ENCODE data around the gene PACSIN3.
"Not testable (repeated sequence)": the region's sequence is repeated elsewhere in the genome, so short reads cannot be mapped to it uniquely, and the experiment has no call there.

The PACSIN3 gene

GRCh38 chr11:47186076-47186699 lies at the start of gene PACSIN3:
TSS of gene PACSIN3 (minus strand) at chr11:47186434. CDS start at chr11:47182727, 3,707 bp downstream.
- peak; percentile 38 for DNase-seq

- no peak for DNase-seq
These were observed 48.9 kb upstream of the PACSIN3 start for GRCh38 chr11:47235163-47235562.

- DNase-seq, result peak; percentile 53
These were observed 48.5 kb upstream of the PACSIN3 start for GRCh38 chr11:47234669-47235100.

GRCh38 chr11:47233989-47234668 lies 47.9 kb upstream of the PACSIN3 start:
- DNase-seq, result peak; percentile 60

GRCh38 chr11:47233051-47233450 lies 46.8 kb upstream of the PACSIN3 start:
- DNase-seq, result no peak

GRCh38 chr11:47229161-47229560 lies 42.9 kb upstream of the PACSIN3 start:
- DNase-seq, result no peak

GRCh38 chr11:47225552-47226400 lies 39.5 kb upstream of the PACSIN3 start:
- DNase-seq, result no peak

GRCh38 chr11:47222696-47223095 lies 36.5 kb upstream of the PACSIN3 start:
- no peak for DNase-seq

- DNase-seq, result peak; percentile 61
These were observed 34.2 kb upstream of the PACSIN3 start for GRCh38 chr11:47220401-47220821.

GRCh38 chr11:47216121-47216798 lies 30.0 kb upstream of the PACSIN3 start:
- peak; percentile 88 for DNase-seq

- no peak for DNase-seq
These were observed 29.2 kb upstream of the PACSIN3 start for GRCh38 chr11:47215366-47215910.

- DNase-seq, result peak; percentile 72
These were observed 27.8 kb upstream of the PACSIN3 start for GRCh38 chr11:47213950-47214565.

GRCh38 chr11:47212938-47213337 lies 26.7 kb upstream of the PACSIN3 start:
- DNase-seq, result no peak

- DNase-seq, result no peak
These were observed 22.4 kb upstream of the PACSIN3 start for GRCh38 chr11:47208628-47209027.

GRCh38 chr11:47208008-47208552 lies 21.8 kb upstream of the PACSIN3 start:
- DNase-seq, result not testable (repeated sequence)

GRCh38 chr11:47207459-47207858 lies 21.2 kb upstream of the PACSIN3 start:
- no peak for DNase-seq

- DNase-seq, result not testable (repeated sequence)
These were observed 20.3 kb upstream of the PACSIN3 start for GRCh38 chr11:47206577-47206976.

GRCh38 chr11:47204637-47204989 lies 18.4 kb upstream of the PACSIN3 start:
- peak; percentile 87 for DNase-seq

GRCh38 chr11:47202576-47202975 lies 16.3 kb upstream of the PACSIN3 start:
- DNase-seq, result no peak

- no peak for DNase-seq
These were observed 14.8 kb upstream of the PACSIN3 start for GRCh38 chr11:47201015-47201414.

- not testable (repeated sequence) for DNase-seq
These were observed 11.9 kb upstream of the PACSIN3 start for GRCh38 chr11:47198161-47198560.

- DNase-seq, result no peak
These were observed 5.9 kb upstream of the PACSIN3 start for GRCh38 chr11:47192111-47192510.

Measured in fibroblast of upper back skin (primary cell).